Heart left ventricle (tissue), 13 donors: ENCODE data around the gene TMEM101.

Experiments used
- POLR2A ChIP-seq, 2 donors: fragments of 450-650 bp; IDR thresholded peaks; one replicate each; pipeline ENCODE4 v1.6.1; 2017; ENCODE audit warnings: antibody characterized with exemption in 2 of 2, mild to moderate bottlenecking in 2 of 2, moderate library complexity in 2 of 2
- TF ChIP-seq, protein P1 (sequence below), 12 donors: fragments of 200-600 bp; sonication (generic) in 4 of 12; IDR thresholded peaks; one replicate each; pipeline versions ENCODE4 v1.5.0 to v1.8.0; 2018 to 2022; ENCODE audit warnings: antibody characterized with exemption in 12 of 12, mild to moderate bottlenecking in 5 of 12
- donor health status: ischemic (EF 13 %, LVEDD 7.1; RV severe dilation, severe dysfunction).
- donor health status: DM: no; HTN: yes; CAD: no.
- donor health status: DM: no; HTN: no; CAD: no.
- donor health status: ischemic (EF 25% LVEDD 6.9; RV normal size, moderate dysfunction).
- donor health status: ischemic (EF 25% LVEDD 5.7; RV mildly dilated, moderate dysfunction).
- donor health status: ischemic (EF 35%, LVEDD 5.7; RV mildly dilated, moderate dysfunction).
- donor health status: nonischemic (EF 11% LVEDD 7.7; RV severe dilation, severe dysfunction).
- donor health status: DM: yes; HTN: yes; CAD: no.
- donor health status: PGD.
- donor health status: ischemic (EF 29% LVEDD 5.4; RV normal size, mild dysfunction).
- donor health status: nonischemic (EF 23%, LVEDD 6.1; RV moderate dilation, normal function).

DNA sequence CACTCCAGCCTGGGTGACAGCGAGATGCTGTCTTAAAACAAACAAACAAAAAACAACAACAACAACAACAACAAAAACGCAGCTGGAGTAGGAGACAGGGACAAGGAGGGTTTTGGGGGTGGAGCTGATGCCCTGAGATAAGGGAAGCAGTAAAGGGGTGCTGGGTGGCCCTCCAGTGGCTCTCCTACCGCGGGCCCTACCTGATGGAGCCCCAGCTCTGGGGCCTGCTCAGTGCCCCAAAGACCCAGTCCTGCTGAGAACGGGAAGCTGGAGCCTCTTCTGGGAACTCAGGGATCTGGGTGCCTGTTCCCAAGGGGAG is 31.6 kb downstream of the TMEM101 start:
- TF ChIP-seq, protein P1, sequence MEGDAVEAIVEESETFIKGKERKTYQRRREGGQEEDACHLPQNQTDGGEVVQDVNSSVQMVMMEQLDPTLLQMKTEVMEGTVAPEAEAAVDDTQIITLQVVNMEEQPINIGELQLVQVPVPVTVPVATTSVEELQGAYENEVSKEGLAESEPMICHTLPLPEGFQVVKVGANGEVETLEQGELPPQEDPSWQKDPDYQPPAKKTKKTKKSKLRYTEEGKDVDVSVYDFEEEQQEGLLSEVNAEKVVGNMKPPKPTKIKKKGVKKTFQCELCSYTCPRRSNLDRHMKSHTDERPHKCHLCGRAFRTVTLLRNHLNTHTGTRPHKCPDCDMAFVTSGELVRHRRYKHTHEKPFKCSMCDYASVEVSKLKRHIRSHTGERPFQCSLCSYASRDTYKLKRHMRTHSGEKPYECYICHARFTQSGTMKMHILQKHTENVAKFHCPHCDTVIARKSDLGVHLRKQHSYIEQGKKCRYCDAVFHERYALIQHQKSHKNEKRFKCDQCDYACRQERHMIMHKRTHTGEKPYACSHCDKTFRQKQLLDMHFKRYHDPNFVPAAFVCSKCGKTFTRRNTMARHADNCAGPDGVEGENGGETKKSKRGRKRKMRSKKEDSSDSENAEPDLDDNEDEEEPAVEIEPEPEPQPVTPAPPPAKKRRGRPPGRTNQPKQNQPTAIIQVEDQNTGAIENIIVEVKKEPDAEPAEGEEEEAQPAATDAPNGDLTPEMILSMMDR (IDR thresholded peaks at IDR 0.05) = no peak
- no peak for TF ChIP-seq POLR2A (IDR thresholded peaks at IDR 0.05)
